Inflammatory macrophage (primary cell): ENCODE data around the gene LARP1.
A peak's percentile ranks its signal among the peaks of the same experiment; 100 is the strongest.

Experiments
- DNase-seq, 2 donors: peaks; one replicate each; pipeline ENCODE4 v3.0.0-alpha.2; 2020 to 2022

LARP1 gene

GRCh38 chr5:154860123-154860522 lies 104.9 kb downstream of the LARP1 start:
- DNase-seq, result peak; percentile 34 to 42

DNA sequence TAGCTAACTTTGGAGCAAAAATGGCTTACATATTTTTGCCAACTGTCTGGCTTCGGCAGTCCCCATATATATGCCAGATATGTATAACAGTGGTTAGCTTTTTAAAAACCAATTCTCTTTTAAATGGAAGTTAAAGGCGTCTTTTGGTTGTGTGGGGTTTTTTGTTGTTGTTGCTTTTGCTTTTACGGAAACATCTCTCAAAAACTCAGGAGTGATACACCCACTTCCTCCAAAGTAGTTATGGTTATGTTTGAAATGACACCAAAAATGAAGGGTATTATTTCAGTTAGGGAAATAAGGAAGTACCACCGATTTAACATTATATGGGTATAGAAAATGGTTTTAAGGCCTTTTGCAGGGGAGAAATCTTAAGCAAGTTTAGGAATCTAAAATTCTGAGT lies 105.6 kb downstream of the LARP1 start:
- peak; percentile 28 to 70 for DNase-seq

GRCh38 chr5:154861946-154862345 lies 106.8 kb downstream of the LARP1 start:
- DNase-seq, result no peak

- no peak for DNase-seq
These were observed 107.6 kb downstream of the LARP1 start for GRCh38 chr5:154862766-154863165.

DNA sequence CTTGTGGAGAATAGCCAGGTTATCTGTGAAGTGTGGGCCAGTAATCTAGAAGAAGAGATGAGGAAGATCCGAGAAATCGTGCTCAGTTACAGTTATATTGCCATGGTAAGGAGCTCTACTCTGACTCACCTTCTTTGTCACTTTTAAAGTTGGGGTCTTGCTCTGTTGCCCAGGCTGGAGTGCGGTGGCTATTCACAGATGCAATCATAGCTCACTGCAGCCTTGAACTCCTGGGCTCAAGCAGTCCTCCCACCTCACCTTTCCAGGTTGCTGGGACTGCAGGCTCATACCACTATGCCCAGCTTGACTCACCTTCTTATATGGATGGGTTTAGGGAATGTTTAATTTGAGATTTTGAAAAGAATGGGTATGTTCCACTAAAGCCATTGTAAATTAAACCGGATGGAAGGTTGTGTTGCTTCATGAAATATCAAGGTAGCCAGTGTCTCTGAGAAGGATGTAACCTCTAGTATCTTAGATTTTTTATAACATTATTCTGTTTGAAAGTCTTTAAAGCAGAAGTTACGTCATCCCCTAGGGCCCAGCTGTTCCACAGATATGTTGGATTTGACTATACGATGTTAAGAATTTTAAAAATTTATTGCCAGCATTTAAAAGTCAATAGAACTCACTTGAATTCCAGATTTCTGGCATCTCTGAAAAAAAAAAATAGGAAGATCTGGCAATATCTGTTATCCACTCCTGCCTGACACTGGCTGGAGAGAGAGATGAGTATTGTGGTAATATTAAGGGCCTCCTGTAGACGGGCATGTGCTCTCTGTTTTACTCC lies 108.3 kb downstream of the LARP1 start:
- DNase-seq, result no peak

DNA sequence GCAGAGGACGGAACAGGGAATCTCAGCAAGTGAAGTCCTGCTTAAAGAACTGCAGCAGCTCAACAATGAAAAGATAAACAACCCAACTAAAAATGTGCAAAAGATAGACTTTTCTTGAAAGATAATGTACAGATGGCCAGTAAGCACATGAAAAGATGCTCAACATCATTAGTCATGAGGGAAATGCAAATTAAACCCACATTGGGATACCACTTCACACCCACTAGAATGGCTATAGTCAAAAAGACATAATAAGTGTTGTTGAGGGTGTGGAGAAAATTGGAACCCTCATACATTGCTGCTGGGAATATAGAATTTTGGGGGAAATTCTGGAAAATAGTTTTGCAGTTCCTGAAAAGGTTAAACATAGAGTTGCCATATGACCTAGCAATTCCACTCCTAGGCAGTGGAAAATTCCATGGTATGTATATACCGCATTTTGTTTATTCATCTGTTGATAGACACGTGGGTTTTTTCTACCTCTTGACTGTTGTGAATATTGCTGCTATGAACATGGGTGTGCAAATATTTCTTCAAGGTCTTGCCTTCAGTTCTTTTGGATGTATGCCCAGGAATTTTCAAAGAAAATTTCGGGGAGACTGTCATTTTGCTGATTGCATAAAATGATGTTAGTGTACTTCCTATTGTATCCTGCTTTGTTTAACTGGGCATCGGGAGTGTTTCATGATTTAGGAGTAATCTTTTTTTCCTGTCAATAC lies 110.4 kb downstream of the LARP1 start:
- no peak for DNase-seq

DNA sequence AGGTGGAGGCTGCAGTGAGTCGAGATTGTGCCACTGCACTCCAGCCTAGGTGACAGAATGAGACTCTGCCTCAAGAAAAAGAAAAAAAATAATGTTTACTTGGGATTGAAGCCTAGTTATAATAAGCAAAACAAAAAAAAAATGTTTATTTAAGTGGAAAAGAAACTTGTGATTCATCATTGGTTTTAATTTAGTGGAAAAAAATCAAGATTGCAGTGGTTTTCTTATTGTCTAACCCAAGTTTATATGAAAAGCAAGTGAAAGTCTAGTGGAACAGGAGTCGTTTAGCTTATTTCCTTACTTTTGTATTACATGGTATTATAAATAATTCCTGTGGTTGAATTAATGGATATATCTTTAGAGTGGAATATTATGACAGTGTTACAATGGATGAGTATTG lies 111.7 kb downstream of the LARP1 start:
- no peak for DNase-seq
